ENCODE results near the gene SH3RF3.

SH3RF3 gene

DNA sequence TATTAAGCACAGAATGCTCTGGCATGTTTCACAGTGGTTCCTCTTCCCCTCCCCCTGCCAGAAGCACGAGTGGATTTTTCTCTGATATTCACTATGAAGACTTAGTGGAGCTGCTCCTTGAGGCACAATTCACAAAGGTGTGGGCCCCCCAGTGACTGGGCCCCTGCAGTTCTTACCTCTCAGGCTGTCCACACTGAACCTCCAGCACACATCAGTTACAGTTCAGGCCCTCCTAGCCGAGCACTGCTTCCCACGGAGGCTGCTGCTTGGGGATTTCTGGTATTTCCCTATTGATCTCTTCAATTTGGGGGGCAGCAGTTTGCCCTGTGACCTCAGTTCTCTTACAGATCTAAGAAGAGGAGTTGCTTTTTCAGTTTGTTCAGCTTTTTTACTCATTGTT, 236.1 kb downstream of the SH3RF3 start:
- Histone ChIP-seq H3K4me1 (ENCODE audit: insufficient read depth, low read length) (no peaks in the 10 kb centered on the region), H3K36me3 (ENCODE audit: insufficient read depth, low read length) (no peaks in the 10 kb centered on the region), H3K4me3 (ENCODE audit: low read length) (no peak overlapping the region), H3K27me3 (ENCODE audit: insufficient read depth, low read length) (no peaks in the 10 kb centered on the region), H3K9me3 (ENCODE audit: low read length) (no peaks in the 10 kb centered on the region), H2AFZ (ENCODE audit: low read depth, low read length) (no peak overlapping the region)

GRCh38 chr2:109367683-109368082, 238.7 kb downstream of the SH3RF3 start:
- H3K36me3 ChIP-seq (ENCODE audit: insufficient read depth, low read length) = no peaks in the 10 kb centered on the region
- no peak overlapping the region for H2AFZ ChIP-seq (ENCODE audit: low read depth, low read length)
- H3K27me3 ChIP-seq (ENCODE audit: insufficient read depth, low read length) = no peaks in the 10 kb centered on the region
- no peaks in the 10 kb centered on the region for H3K9me3 ChIP-seq (ENCODE audit: low read length)
- no peaks in the 10 kb centered on the region for H3K4me1 ChIP-seq (ENCODE audit: insufficient read depth, low read length)
- H3K4me3 ChIP-seq (ENCODE audit: low read length) = no peak overlapping the region

DNA sequence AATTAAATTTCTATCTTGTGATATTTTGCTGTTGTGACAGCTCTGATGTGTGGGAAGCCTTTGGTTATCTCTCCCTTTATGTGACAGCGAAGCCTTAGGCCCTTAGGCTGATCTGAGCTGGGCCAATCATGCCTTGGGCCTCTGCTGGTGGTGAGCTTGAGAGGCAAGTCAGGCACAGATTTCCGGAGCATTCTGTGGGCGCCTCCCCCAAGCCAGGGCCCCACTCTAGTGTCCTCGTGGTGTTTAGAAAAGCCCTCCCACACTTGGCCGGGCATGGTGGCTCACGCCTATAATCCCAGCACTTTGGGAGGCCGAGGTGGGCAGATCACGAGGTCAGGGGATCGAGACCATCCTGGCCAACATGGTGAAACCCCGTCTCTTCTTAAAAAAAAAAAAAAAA, 239.8 kb downstream of the SH3RF3 start:
- no peaks in the 10 kb centered on the region for H3K27me3 ChIP-seq (ENCODE audit: insufficient read depth, low read length)
- H3K36me3 ChIP-seq (ENCODE audit: insufficient read depth, low read length) = no peaks in the 10 kb centered on the region
- no peak overlapping the region for H2AFZ ChIP-seq (ENCODE audit: low read depth, low read length)
- H3K9me3 ChIP-seq (ENCODE audit: low read length) = no peaks in the 10 kb centered on the region
- H3K4me3 ChIP-seq (ENCODE audit: low read length) = no peak overlapping the region
- H3K4me1 ChIP-seq (ENCODE audit: insufficient read depth, low read length) = peaks cover 9% of the 10 kb centered on the region

GRCh38 chr2:109369671-109370191, 240.7 kb downstream of the SH3RF3 start:
- H2AFZ ChIP-seq (ENCODE audit: low read depth, low read length) = no peak overlapping the region
- no peaks in the 10 kb centered on the region for H3K27me3 ChIP-seq (ENCODE audit: insufficient read depth, low read length)
- peaks cover 9% of the 10 kb centered on the region for H3K4me1 ChIP-seq (ENCODE audit: insufficient read depth, low read length)
- H3K36me3 ChIP-seq (ENCODE audit: insufficient read depth, low read length) = no peaks in the 10 kb centered on the region
- H3K9me3 ChIP-seq (ENCODE audit: low read length) = no peaks in the 10 kb centered on the region
- H3K4me3 ChIP-seq (ENCODE audit: low read length) = no peak overlapping the region

DNA sequence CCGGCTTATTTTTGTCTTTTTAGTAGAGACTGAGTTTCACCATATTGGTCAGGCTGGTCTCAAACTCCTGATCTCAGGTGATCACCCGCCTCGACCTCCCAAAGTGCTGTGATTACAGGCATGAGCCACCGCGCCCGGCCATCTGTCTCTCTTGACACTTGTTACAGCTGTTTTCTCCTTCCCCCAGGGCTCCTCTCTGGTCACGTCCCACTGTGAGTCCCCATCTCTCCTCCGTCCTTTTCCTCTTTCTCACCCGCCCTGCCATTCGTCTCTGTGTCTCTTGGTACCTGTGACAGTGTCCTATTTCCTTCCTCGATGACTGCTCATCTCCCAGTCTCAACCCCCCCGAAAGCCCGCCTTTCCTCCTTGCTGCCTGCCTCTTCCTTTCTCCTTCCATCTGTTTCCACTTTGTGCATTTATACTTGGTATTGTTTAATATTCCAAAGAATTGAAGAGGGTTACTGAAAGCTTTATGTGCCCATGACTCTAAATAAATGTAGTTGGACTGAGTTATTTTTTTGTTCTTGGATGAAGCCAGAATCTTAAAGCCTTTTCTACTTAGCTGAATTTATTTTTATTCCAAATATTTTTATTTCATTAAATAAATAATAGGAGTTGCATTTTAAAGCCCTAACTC, 241.5 kb downstream of the SH3RF3 start:
- Histone ChIP-seq H3K36me3 (ENCODE audit: insufficient read depth, low read length) (no peaks in the 10 kb centered on the region), H3K4me3 (ENCODE audit: low read length) (no peak overlapping the region), H3K27me3 (ENCODE audit: insufficient read depth, low read length) (no peaks in the 10 kb centered on the region), H3K9me3 (ENCODE audit: low read length) (no peaks in the 10 kb centered on the region), H2AFZ (ENCODE audit: low read depth, low read length) (no peak overlapping the region), H3K4me1 (ENCODE audit: insufficient read depth, low read length) (peaks cover 9% of the 10 kb centered on the region)

GRCh38 chr2:109371481-109372170, 242.6 kb downstream of the SH3RF3 start:
- H3K4me1 ChIP-seq (ENCODE audit: insufficient read depth, low read length) = peaks cover 9% of the 10 kb centered on the region
- H3K27me3 ChIP-seq (ENCODE audit: insufficient read depth, low read length) = no peaks in the 10 kb centered on the region
- H3K36me3 ChIP-seq (ENCODE audit: insufficient read depth, low read length) = no peaks in the 10 kb centered on the region
- no peak overlapping the region for H3K4me3 ChIP-seq (ENCODE audit: low read length)
- no peak overlapping the region for H2AFZ ChIP-seq (ENCODE audit: low read depth, low read length)
- no peaks in the 10 kb centered on the region for H3K9me3 ChIP-seq (ENCODE audit: low read length)

DNA sequence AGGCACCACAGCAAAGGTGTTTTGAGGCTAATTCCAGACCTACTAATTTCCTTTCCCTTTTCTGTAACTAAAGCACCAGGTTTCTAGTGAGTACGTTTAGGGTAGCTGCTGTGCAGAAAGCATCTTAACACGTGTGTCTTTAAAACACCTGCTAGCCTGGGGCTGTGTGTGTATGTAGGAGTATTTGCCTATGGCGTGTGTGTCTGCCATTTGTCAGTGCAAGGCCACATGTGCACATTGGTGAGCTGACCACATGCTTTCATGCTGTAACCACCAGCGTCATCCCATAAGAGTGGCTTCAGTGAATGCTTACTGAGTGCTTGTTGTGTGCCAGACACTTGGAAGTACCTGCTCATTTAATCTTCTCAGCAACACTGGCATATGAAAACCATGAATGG, 243.2 kb downstream of the SH3RF3 start:
- Histone ChIP-seq H3K36me3 (ENCODE audit: insufficient read depth, low read length) (no peaks in the 10 kb centered on the region), H3K27me3 (ENCODE audit: insufficient read depth, low read length) (no peaks in the 10 kb centered on the region), H3K4me1 (ENCODE audit: insufficient read depth, low read length) (peaks cover 9% of the 10 kb centered on the region), H3K9me3 (ENCODE audit: low read length) (no peaks in the 10 kb centered on the region), H3K4me3 (ENCODE audit: low read length) (no peak overlapping the region), H2AFZ (ENCODE audit: low read depth, low read length) (no peak overlapping the region)

- no peaks in the 10 kb centered on the region for H3K36me3 ChIP-seq (ENCODE audit: insufficient read depth, low read length)
Measured at GRCh38 chr2:109372614-109373013, 243.6 kb downstream of the SH3RF3 start.

GRCh38 chr2:109373791-109374547, 245.0 kb downstream of the SH3RF3 start:
- Histone ChIP-seq H3K27me3 (ENCODE audit: insufficient read depth, low read length) (no peaks in the 10 kb centered on the region), H3K36me3 (ENCODE audit: insufficient read depth, low read length) (no peaks in the 10 kb centered on the region), H3K4me3 (ENCODE audit: low read length) (no peak overlapping the region), H2AFZ (ENCODE audit: low read depth, low read length) (no peak overlapping the region), H3K9me3 (ENCODE audit: low read length) (no peaks in the 10 kb centered on the region), H3K4me1 (ENCODE audit: insufficient read depth, low read length) (peaks cover 9% of the 10 kb centered on the region)

More at GRCh38 chr2:109372614-109373013, 243.6 kb downstream of the SH3RF3 start:
- no peak overlapping the region for H3K4me3 ChIP-seq (ENCODE audit: low read length)
- no peaks in the 10 kb centered on the region for H3K9me3 ChIP-seq (ENCODE audit: low read length)
- H2AFZ ChIP-seq (ENCODE audit: low read depth, low read length) = no peak overlapping the region
- peaks cover 9% of the 10 kb centered on the region for H3K4me1 ChIP-seq (ENCODE audit: insufficient read depth, low read length)
- H3K27me3 ChIP-seq (ENCODE audit: insufficient read depth, low read length) = no peaks in the 10 kb centered on the region

DNA sequence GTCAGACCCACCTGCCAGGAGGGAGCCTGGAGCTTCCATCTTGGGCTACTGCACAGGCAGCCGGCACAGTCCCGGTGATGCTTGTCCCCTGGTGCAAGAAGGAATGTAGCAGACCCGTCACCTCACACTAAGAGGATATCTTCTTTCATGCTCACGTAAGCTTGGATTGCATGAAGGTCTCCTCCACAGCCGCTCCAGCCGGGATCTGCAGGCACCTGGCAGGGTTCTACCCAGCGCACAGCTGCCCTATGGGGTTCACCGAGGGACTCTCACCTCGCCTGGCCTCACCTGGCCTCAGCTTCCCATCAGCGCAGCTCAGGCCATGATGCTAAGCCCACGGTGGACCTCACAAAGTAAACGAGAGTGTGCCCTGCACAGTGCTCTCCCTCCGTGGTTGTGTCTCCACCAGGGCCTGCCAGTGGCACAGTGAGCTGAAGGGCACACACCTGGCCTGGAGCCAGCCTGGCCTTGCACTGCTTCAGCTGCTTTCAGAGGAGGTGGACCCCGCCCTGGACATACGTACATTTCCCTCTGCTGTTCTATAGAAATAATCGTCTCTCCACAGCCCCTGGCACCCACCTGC, 245.6 kb downstream of the SH3RF3 start:
- H3K4me3 ChIP-seq (ENCODE audit: low read length) = no peak overlapping the region
- peaks cover 9% of the 10 kb centered on the region for H3K4me1 ChIP-seq (ENCODE audit: insufficient read depth, low read length)
- no peak overlapping the region for H2AFZ ChIP-seq (ENCODE audit: low read depth, low read length)

GRCh38 chr2:109375131-109375561, 246.1 kb downstream of the SH3RF3 start:
- no peak overlapping the region for H3K4me3 ChIP-seq (ENCODE audit: low read length)
- no peak overlapping the region for H2AFZ ChIP-seq (ENCODE audit: low read depth, low read length)
- H3K4me1 ChIP-seq (ENCODE audit: insufficient read depth, low read length) = peaks cover 9% of the 10 kb centered on the region
- peaks cover 5% of the 10 kb centered on the region for H3K27me3 ChIP-seq (ENCODE audit: insufficient read depth, low read length)
- no peaks in the 10 kb centered on the region for H3K9me3 ChIP-seq (ENCODE audit: low read length)
- H3K36me3 ChIP-seq (ENCODE audit: insufficient read depth, low read length) = no peaks in the 10 kb centered on the region

More for the DNA sequence above, 245.6 kb downstream of the SH3RF3 start:
- Histone ChIP-seq H3K36me3 (ENCODE audit: insufficient read depth, low read length) (no peaks in the 10 kb centered on the region), H3K9me3 (ENCODE audit: low read length) (no peaks in the 10 kb centered on the region), H3K27me3 (ENCODE audit: insufficient read depth, low read length) (peaks cover 2% of the 10 kb centered on the region)

- H3K36me3 ChIP-seq (ENCODE audit: insufficient read depth, low read length) = no peaks in the 10 kb centered on the region
- H3K9me3 ChIP-seq (ENCODE audit: low read length) = no peaks in the 10 kb centered on the region
- H3K4me3 ChIP-seq (ENCODE audit: low read length) = no peak overlapping the region
- H3K27me3 ChIP-seq (ENCODE audit: insufficient read depth, low read length) = peaks cover 5% of the 10 kb centered on the region
- peaks cover 9% of the 10 kb centered on the region for H3K4me1 ChIP-seq (ENCODE audit: insufficient read depth, low read length)
- H2AFZ ChIP-seq (ENCODE audit: low read depth, low read length) = no peak overlapping the region
Measured at GRCh38 chr2:109375656-109376055, 246.7 kb downstream of the SH3RF3 start.

- Histone ChIP-seq H3K27me3 (ENCODE audit: insufficient read depth, low read length) (peaks cover 9% of the 10 kb centered on the region), H3K4me3 (ENCODE audit: low read length) (no peak overlapping the region), H3K4me1 (ENCODE audit: insufficient read depth, low read length) (peaks cover 9% of the 10 kb centered on the region), H2AFZ (ENCODE audit: low read depth, low read length) (no peak overlapping the region), H3K9me3 (ENCODE audit: low read length) (no peaks in the 10 kb centered on the region), H3K36me3 (ENCODE audit: insufficient read depth, low read length) (no peaks in the 10 kb centered on the region)
Measured at GRCh38 chr2:109376115-109376514, 247.1 kb downstream of the SH3RF3 start.
